Measurements from ENCODE around the gene GLYR1. TPM values are rescaled to one million over a fixed set of nuclear protein-coding genes. Genes with fewer than 3 reads are reported as not detected.

GLYR1 gene
- total and polyA plus RNA-seq, 2 experiments from 2014 or later: 46.5 to 56.9 TPM

- TF ChIP-seq CTCF (IDR thresholded peaks at IDR 0.05; ENCODE audit: poor library complexity) (no peak), EZH2phosphoT487 (IDR thresholded peaks at IDR 0.05; ENCODE audit: low read depth, severe bottlenecking, unreplicated experiment) (no peak), EZH2 (IDR thresholded peaks at IDR 0.05; ENCODE audit: borderline replicate concordance) (no peak)
- no peak for DNase-seq (ENCODE audit: low spot score)
- Histone ChIP-seq H3K79me2 (no peaks in the 10 kb centered on the region), H3K4me3 (no peak overlapping the region), H3K27me3 (no peaks in the 10 kb centered on the region), H3K4me1 (ENCODE audit: insufficient read depth) (no peaks in the 10 kb centered on the region), H3K27ac (no peak overlapping the region), H4K20me1 (ENCODE audit: insufficient read depth, poor library complexity, severe bottlenecking) (no peaks in the 10 kb centered on the region), H3K4me2 (no peak overlapping the region), H3K9me2 (replicated peaks; ENCODE audit: insufficient read depth) (no peaks in the 10 kb centered on the region), H3K9me3 (ENCODE audit: low read depth) (no peaks in the 10 kb centered on the region), H3K36me3 (replicated peaks; ENCODE audit: insufficient read depth, low read depth) (no peaks in the 10 kb centered on the region), H2AFZ (no peak overlapping the region)
- WGBS (ENCODE audit: low lambda C conversion rate, missing lambda C conversion rate): 96% methylated on average over 3 of the region's 3 CpGs
Observed at GRCh38 chr16:4811242-4811641, 35.8 kb downstream of the GLYR1 start.

- Histone ChIP-seq H3K4me3 (no peak overlapping the region), H3K36me3 (replicated peaks; ENCODE audit: insufficient read depth, low read depth) (no peaks in the 10 kb centered on the region)
- 88% methylated on average over 6 of the region's 6 CpGs for WGBS (ENCODE audit: low lambda C conversion rate, missing lambda C conversion rate)
Observed at GRCh38 chr16:4806280-4806679, 40.8 kb downstream of the GLYR1 start.

GRCh38 chr16:4805231-4805630 lies 41.9 kb downstream of the GLYR1 start:
- H3K27ac ChIP-seq: peak overlapping the region; percentile 37

More at GRCh38 chr16:4806280-4806679, 40.8 kb downstream of the GLYR1 start:
- Histone ChIP-seq H3K9me3 (ENCODE audit: low read depth) (no peaks in the 10 kb centered on the region), H3K27me3 (no peaks in the 10 kb centered on the region), H3K9me2 (replicated peaks; ENCODE audit: insufficient read depth) (no peaks in the 10 kb centered on the region), H3K27ac (no peak overlapping the region), H2AFZ (no peak overlapping the region), H3K4me2 (no peak overlapping the region), H3K79me2 (no peaks in the 10 kb centered on the region), H4K20me1 (ENCODE audit: insufficient read depth, poor library complexity, severe bottlenecking) (no peaks in the 10 kb centered on the region), H3K4me1 (ENCODE audit: insufficient read depth) (peaks cover 18% of the 10 kb centered on the region)
- no peak for TF ChIP-seq EZH2phosphoT487 (IDR thresholded peaks at IDR 0.05; ENCODE audit: low read depth, severe bottlenecking, unreplicated experiment)
- TF ChIP-seq CTCF (IDR thresholded peaks at IDR 0.05; ENCODE audit: poor library complexity): no peak
- TF ChIP-seq EZH2 (IDR thresholded peaks at IDR 0.05; ENCODE audit: borderline replicate concordance): no peak
- DNase-seq (ENCODE audit: low spot score): no peak

More at GRCh38 chr16:4805231-4805630, 41.9 kb downstream of the GLYR1 start:
- no peaks in the 10 kb centered on the region for H3K9me2 ChIP-seq (replicated peaks; ENCODE audit: insufficient read depth)
- no peaks in the 10 kb centered on the region for H4K20me1 ChIP-seq (ENCODE audit: insufficient read depth, poor library complexity, severe bottlenecking)
- H3K27me3 ChIP-seq: no peaks in the 10 kb centered on the region
- DNase-seq (ENCODE audit: low spot score): no peak
- H3K79me2 ChIP-seq: peaks cover 3% of the 10 kb centered on the region
- H3K36me3 ChIP-seq (replicated peaks; ENCODE audit: insufficient read depth, low read depth): no peaks in the 10 kb centered on the region
- no peak overlapping the region for H3K4me3 ChIP-seq
- H3K4me1 ChIP-seq (ENCODE audit: insufficient read depth): peaks cover 21% of the 10 kb centered on the region
- TF ChIP-seq EZH2phosphoT487 (IDR thresholded peaks at IDR 0.05; ENCODE audit: low read depth, severe bottlenecking, unreplicated experiment) (no peak), CTCF (IDR thresholded peaks at IDR 0.05; ENCODE audit: poor library complexity) (no peak), EZH2 (IDR thresholded peaks at IDR 0.05; ENCODE audit: borderline replicate concordance) (no peak)
- no peak overlapping the region for H2AFZ ChIP-seq
- 89% methylated on average over 6 of the region's 11 CpGs for WGBS (ENCODE audit: low lambda C conversion rate, missing lambda C conversion rate)
- peak overlapping the region; percentile 91 for H3K4me2 ChIP-seq
- H3K9me3 ChIP-seq (ENCODE audit: low read depth): no peaks in the 10 kb centered on the region
